Measurements from ENCODE around the gene FTSJ1.
"Not testable (repeated sequence)": the region's sequence is repeated elsewhere in the genome, so short reads cannot be mapped to it uniquely, and the experiment has no call there.

The FTSJ1 gene

DNA sequence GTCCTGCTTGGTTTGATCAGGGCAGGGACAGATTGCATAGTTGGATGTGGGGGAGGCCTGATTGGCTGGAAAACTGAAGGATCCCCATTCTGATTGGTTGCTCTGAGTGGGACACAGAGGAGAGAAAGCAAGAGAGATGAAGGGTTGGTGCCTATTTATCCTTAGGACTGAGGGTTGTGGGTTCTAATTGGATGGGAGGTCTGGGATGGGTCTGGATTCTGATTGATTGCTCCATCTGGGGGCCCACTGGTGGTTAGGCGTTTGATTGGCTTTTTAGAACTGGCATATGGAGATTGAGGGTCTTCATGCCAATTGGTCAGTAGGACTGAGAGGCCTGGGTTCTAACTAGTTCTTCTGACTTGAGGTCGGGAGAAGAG is 45.0 kb downstream of the FTSJ1 start:
- in situ Hi-C loops (cut with MboI; ENCODE audit: low sequenced_read_pairs): no loop called here

DNA sequence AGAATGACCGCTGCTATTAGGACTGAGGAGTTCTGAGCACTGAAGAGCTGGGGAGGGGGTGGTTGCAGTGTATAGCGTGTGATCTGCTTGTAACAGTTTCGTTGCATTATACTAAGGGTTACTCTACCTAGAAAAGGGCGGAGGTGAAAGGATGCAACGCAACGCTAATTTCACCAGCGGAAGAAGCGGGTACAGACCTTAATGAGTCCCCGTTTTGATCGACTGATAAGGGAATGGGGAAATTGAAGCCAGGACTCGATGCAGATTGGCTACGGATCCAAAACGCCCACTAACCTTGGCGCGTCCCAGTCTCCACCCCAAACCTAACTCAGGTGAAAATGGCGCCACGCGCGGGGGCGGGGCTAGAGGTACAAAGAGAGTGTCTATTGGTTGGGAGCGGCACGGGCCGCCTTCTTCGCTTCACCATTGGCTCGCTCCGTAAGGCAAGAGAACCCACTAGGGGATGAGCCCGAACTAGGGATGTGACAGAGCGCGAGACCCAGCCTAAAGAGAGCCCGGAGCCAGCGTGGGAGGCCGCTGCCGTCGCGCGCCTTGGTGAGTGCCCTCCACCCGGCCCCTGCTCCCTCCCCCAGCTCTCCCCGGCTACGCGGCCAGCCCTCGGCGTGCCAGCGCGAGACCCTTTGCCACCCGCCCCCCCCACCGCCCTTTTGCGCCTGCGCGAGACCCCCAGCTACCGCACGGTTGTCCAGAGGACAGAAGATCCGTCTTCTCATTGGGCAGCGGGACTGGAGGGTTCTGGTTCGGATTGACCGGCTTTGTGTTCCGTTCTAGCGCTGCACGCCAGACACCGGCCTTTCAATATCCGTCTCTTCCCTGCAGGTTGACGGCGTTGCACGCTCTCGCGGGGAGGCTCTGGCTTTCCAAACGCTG is 45.6 kb downstream of the FTSJ1 start, which contains the start of gene EBP:
Gene EBP (plus strand): TSS at position 456 of the 891 bp plus-strand sequence. CDS start 1,964 bp downstream, outside the sequence.
- in situ Hi-C loops (cut with MboI; ENCODE audit: low sequenced_read_pairs): no loop called here

- in situ Hi-C loops (cut with MboI; ENCODE audit: low sequenced_read_pairs): no loop called here
Measured at GRCh38 chrX:48522291-48522690, 46.3 kb downstream of the FTSJ1 start.

DNA sequence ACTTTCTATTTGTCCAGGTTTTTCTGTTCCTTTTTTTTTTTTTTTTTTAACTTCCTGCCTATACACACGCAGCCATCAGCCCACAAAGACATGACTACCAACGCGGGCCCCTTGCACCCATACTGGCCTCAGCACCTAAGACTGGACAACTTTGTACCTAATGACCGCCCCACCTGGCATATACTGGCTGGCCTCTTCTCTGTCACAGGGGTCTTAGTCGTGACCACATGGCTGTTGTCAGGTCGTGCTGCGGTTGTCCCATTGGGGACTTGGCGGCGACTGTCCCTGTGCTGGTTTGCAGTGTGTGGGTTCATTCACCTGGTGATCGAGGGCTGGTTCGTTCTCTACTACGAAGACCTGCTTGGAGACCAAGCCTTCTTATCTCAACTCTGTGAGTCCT is 47.7 kb downstream of the FTSJ1 start:
- in situ Hi-C loops (cut with MboI; ENCODE audit: low sequenced_read_pairs): no loop called here

DNA sequence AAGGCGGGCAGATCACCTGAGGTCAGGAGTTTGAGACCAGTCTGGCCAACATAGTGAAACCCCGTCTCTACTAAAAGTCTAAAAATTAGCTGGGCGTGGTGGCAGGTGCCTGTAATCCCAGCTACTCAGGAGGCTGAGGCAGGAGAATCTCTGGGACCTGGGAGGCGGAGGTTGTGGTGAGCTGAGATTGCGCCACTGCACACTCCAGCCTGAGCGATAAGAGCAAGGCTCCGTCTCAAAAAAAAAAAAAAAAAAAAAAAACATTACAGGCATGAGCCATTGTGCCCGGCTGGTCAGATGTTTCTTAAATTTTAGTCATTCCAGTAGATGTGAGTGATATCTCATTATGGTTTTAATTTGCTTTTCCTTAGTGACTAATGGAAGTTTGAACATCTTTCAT is 49.9 kb downstream of the FTSJ1 start:
- in situ Hi-C loops (cut with MboI; ENCODE audit: low sequenced_read_pairs): not testable (repeated sequence)

DNA sequence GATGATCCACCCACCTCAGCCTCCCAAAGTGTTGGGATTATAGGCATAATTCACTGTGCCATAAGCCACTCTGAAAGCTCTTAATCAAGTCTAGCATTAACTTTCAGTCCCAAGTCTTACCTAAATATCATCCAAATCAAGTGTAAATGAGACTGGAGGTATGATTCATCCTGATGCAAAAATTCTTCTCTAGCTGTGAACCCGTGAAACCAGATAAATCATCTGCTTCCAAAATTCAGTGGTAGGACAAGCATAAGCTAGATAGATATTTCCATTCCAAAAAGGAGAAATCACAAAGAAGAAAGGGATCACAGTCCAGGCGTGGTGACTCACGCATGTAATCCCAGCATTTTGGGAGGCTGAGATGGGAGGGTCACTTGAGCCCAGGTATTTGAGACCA is 54.7 kb downstream of the FTSJ1 start:
- in situ Hi-C loops (cut with MboI; ENCODE audit: low sequenced_read_pairs): no loop called here

GRCh38 chrX:48531358-48531959 is 55.5 kb downstream of the FTSJ1 start:
- in situ Hi-C loops (cut with MboI; ENCODE audit: low sequenced_read_pairs): no loop called here

GRCh38 chrX:48532161-48532560 is 56.2 kb downstream of the FTSJ1 start:
- in situ Hi-C loops (cut with MboI; ENCODE audit: low sequenced_read_pairs): no loop called here

DNA sequence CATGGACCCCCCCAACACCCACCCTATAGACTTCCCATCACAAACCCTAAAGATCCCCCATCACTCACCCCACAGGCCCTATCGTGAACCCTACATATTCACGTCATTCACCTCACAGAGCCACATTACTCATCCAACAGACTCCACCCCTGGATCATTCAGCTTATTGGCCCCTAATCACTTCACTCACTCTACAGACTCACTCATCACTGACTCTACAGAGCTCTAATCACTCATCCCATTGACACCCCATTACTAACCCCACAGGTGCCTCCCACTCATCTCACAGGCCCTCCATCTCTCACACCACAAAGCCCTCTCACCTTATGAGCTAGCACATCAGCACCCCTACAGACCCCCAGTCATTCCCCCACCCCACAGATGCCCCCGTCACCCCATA is 57.2 kb downstream of the FTSJ1 start:
- in situ Hi-C loops (cut with MboI; ENCODE audit: low sequenced_read_pairs): no loop called here
